IMR-90 (cell line): ENCODE measurements around the gene PTPN11. TPM values are rescaled to one million over a fixed set of nuclear protein-coding genes. Genes with fewer than 3 reads are reported as not detected.
"Not testable (repeated sequence)": the region's sequence is repeated elsewhere in the genome, so short reads cannot be mapped to it uniquely, and the experiment has no call there.

Source experiments
- ATAC-seq: fragments of 200-7000 bp; cut with Tn5 transposase; 2 replicates; pipeline ENCODE4 v1.9.1; 2020; ENCODE audit warnings: low read depth, mild to moderate bottlenecking, moderate library complexity
- BruUV-seq: library from RNA; stranded (reverse); fragments of 400-500 nt; replicated peaks from 2 replicates; lab custom pipeline; 2021; lab: Mats Ljungman, UMichigan
- CTCF ChIA-PET: fragments of 300-600 bp; formaldehyde crosslinking; extraction: SDS; loops from one replicate; lab custom pipeline; 2021; ENCODE audit warnings: antibody characterized with exemption; lab: Yijun Ruan, JAX
- POLR2A ChIA-PET: fragments of 300-600 bp; sonication (Branson Sonifier 250); formaldehyde crosslinking; loops from one replicate; lab custom pipeline; 2022; ENCODE audit warnings: antibody characterized with exemption; ENCODE audit not compliant: unreplicated experiment; lab: Charles Lee
- DNase-seq: peaks from one replicate; pipeline ENCODE4 v3.0.0; 2013
- H2AFZ ChIP-seq: replicated peaks from 2 replicates; pipeline ENCODE3; 2013; ENCODE audit warnings: low read length, mild to moderate bottlenecking; ENCODE audit not compliant: poor library complexity
- H2AK5ac ChIP-seq: 2 replicates; pipeline ENCODE4 v1.6.1; 2013; ENCODE audit warnings: low read depth, low read length, inconsistent platforms
- H2AK9ac ChIP-seq: replicated peaks from 2 replicates; pipeline ENCODE3; 2013; ENCODE audit warnings: mild to moderate bottlenecking, low read depth, low read length, moderate library complexity; ENCODE audit not compliant: poor library complexity
- H2BK120ac ChIP-seq: 2 replicates; pipeline ENCODE4 v1.6.1; 2013; ENCODE audit warnings: low read depth, low read length, inconsistent platforms
- H2BK15ac ChIP-seq: 3 replicates; pipeline ENCODE4 v1.6.1; 2013; ENCODE audit warnings: low read depth, low read length, inconsistent platforms
- H2BK20ac ChIP-seq: 2 replicates; pipeline ENCODE4 v1.6.1; 2013; ENCODE audit warnings: low read depth, mild to moderate bottlenecking, inconsistent platforms, low read length, moderate library complexity
- H2BK5ac ChIP-seq: 2 replicates; pipeline ENCODE4 v1.6.1; 2013; ENCODE audit warnings: mild to moderate bottlenecking, low read depth, low read length, inconsistent platforms; ENCODE audit not compliant: poor library complexity, severe bottlenecking
- H3K14ac ChIP-seq: replicated peaks from 2 replicates; pipeline ENCODE4 v1.6.1; 2013; ENCODE audit warnings: low read depth, low read length, inconsistent platforms
- H3K18ac ChIP-seq: 2 replicates; pipeline ENCODE4 v1.6.1; 2013; ENCODE audit warnings: low read depth, low read length, control low read depth
- H3K23ac ChIP-seq: 2 replicates; pipeline ENCODE4 v1.6.1; 2013; ENCODE audit warnings: low read depth, low read length, inconsistent platforms
- H3K27ac ChIP-seq: 2 replicates; pipeline ENCODE4 v1.5.1; 2013; ENCODE audit warnings: mild to moderate bottlenecking, control low read depth, low read length; ENCODE audit not compliant: insufficient read depth
- H3K27me3 ChIP-seq: 2 replicates; pipeline ENCODE4 v1.6.1; 2013; ENCODE audit warnings: low read length; ENCODE audit not compliant: control insufficient read depth, insufficient read depth
- H3K36me3 ChIP-seq: 2 replicates; pipeline ENCODE4 v1.6.1; 2013; ENCODE audit warnings: low read length, mixed read lengths; ENCODE audit not compliant: control insufficient read depth, insufficient read depth
- H3K4ac ChIP-seq: 2 replicates; pipeline ENCODE4 v1.6.1; 2013; ENCODE audit warnings: low read depth, low read length, inconsistent platforms
- H3K4me1 ChIP-seq: 2 replicates; pipeline ENCODE4 v1.6.1; 2013; ENCODE audit warnings: low read length, mixed read lengths; ENCODE audit not compliant: control insufficient read depth, insufficient read depth
- H3K4me2 ChIP-seq: 2 replicates; pipeline ENCODE4 v1.6.1; 2013; ENCODE audit warnings: low read depth, mild to moderate bottlenecking, control low read depth, low read length, moderate library complexity
- H3K4me3 ChIP-seq: 2 replicates; pipeline ENCODE4 v1.5.1; 2013; ENCODE audit warnings: low read depth, mild to moderate bottlenecking, control low read depth, low read length, moderate library complexity; ENCODE audit not compliant: insufficient read depth
- H3K56ac ChIP-seq: 2 replicates; pipeline ENCODE4 v1.6.1; 2013; ENCODE audit warnings: low read length, inconsistent platforms; ENCODE audit not compliant: insufficient read depth; ENCODE audit errors: extremely low read depth
- H3K79me1 ChIP-seq, 2 experiments: 2 replicates each; pipeline ENCODE4 v1.6.1; 2013; ENCODE audit warnings: low read length in 2 of 2, inconsistent platforms in 1 of 2, low read depth in 1 of 2
- H3K9ac ChIP-seq: 2 replicates; pipeline ENCODE4 v1.6.1; 2013; ENCODE audit warnings: low read depth, low read length, control low read depth
- H3K9me1 ChIP-seq: 2 replicates; pipeline ENCODE4 v1.6.1; 2013; ENCODE audit warnings: low read length, inconsistent platforms; ENCODE audit not compliant: insufficient read depth
- H3K9me3 ChIP-seq: 2 replicates; pipeline ENCODE4 v1.6.1; 2013; ENCODE audit warnings: low read length; ENCODE audit not compliant: control insufficient read depth, insufficient read depth
- H4K20me1 ChIP-seq: 2 replicates; pipeline ENCODE4 v1.6.1; 2013; ENCODE audit warnings: low read length, inconsistent platforms; ENCODE audit not compliant: insufficient read depth
- H4K5ac ChIP-seq: 2 replicates; pipeline ENCODE4 v1.6.1; 2013; ENCODE audit warnings: mild to moderate bottlenecking, low read depth, low read length, control low read depth
- H4K8ac ChIP-seq, 2 experiments: 2 replicates each; pipeline ENCODE4 v1.6.1; 2013; ENCODE audit warnings: low read depth in 2 of 2, low read length in 2 of 2, control low read depth in 1 of 2, inconsistent platforms in 1 of 2
- H4K91ac ChIP-seq: 2 replicates; pipeline ENCODE4 v1.6.1; 2013; ENCODE audit warnings: low read depth, low read length, inconsistent platforms; ENCODE audit not compliant: insufficient read depth
- CTCF ChIP-seq: conservative IDR thresholded peaks from 2 replicates; pipeline ENCODE4 v1.5.1; 2012; ENCODE audit warnings: mild to moderate bottlenecking, low read depth, low read length, improper control_type of control experiment
- MXI1 ChIP-seq: IDR thresholded peaks from 2 replicates; pipeline ENCODE4 v1.6.1; 2012; ENCODE audit warnings: low read depth, mild to moderate bottlenecking, low read length, moderate library complexity, borderline replicate concordance
- WGBS, 2 experiments: methylation state at CpG; one replicate each; pipeline versions ENCODE4 v1.1.5 to v1.1.7; 2013; ENCODE audit warnings: missing lambda C conversion rate in 2 of 2; ENCODE audit not compliant: insufficient read length in 1 of 2; ENCODE audit errors: extremely low coverage in 2 of 2; 5-methylcytosine and 5-hydroxymethylcytosine counted together
- dilution Hi-C: fragments of 300-500 bp; cut with HindIII; formaldehyde crosslinking; loops from one replicate; pipeline ENCODE4 v1.14.3; 2018; ENCODE audit warnings: low sequenced_read_pairs; ENCODE audit not compliant: unreplicated experiment
- in situ Hi-C: fragments of 300-500 bp; cut with MboI; formaldehyde crosslinking; loops from 3 replicates; pipeline ENCODE4 v1.14.3; 2019; ENCODE audit warnings: low sequenced_read_pairs, inconsistent platforms, mixed read lengths
- intact Hi-C: fragments of 100-400 bp; cut with micrococcal nuclease; formaldehyde crosslinking; loops from 2 replicates; pipeline ENCODE4 v1.10.0; 2022
- polyA plus RNA-seq, 3 experiments: library from polyadenylated mRNA; depleted of rRNA; stranded (reverse); fragments of >200 nt; gene quantifications; 2 replicates each; pipeline ENCODE4 v1.2.3, GENCODE V29; 2012; ENCODE audit warnings: low replicate concordance in 1 of 3
- total RNA-seq: library from RNA; depleted of rRNA; stranded (reverse); fragments of >200 nt; gene quantifications from 2 replicates; pipeline ENCODE4 v1.2.3, GENCODE V29; 2012

Gene PTPN11
- total and polyA plus RNA-seq, 2 of the 4 experiments (the other 2 are of a cell fraction), result 52.9 to 135 TPM

- Histone ChIP-seq H2BK15ac (no peak overlapping the region), H2BK20ac (no peak overlapping the region), H3K4ac (no peak overlapping the region), H2BK120ac (no peak overlapping the region), H3K18ac (no peak overlapping the region), H3K4me1 (no peaks in the 10 kb centered on the region; the same call in 1 of the 2 replicates), H3K23ac (peak overlapping the region; percentile 53), H3K27ac (no peak overlapping the region), H3K36me3 (peaks cover 33% of the 10 kb centered on the region), H3K9me3 (no peaks in the 10 kb centered on the region), H3K9me1 (no peaks in the 10 kb centered on the region; the same call in 1 of the 2 replicates), H3K9ac (no peak overlapping the region), H3K14ac (no peak overlapping the region), H2AFZ (no peak overlapping the region), H2BK5ac (no peak overlapping the region), H4K8ac (no peak overlapping the region), H2AK9ac (no peak overlapping the region), H2AK5ac (no peak overlapping the region), H3K4me3 (no peak overlapping the region), H3K27me3 (no peaks in the 10 kb centered on the region), H3K4me2 (peak overlapping the region; percentile 46), H3K56ac (no peak overlapping the region), H4K5ac (no peak overlapping the region), H4K20me1 (peaks cover 41% of the 10 kb centered on the region), H4K91ac (no peak overlapping the region), H3K79me1 (peaks cover 16 to 31% of the 10 kb centered on the region in 2 experiments)
- intact Hi-C loops, result no loop called here
- dilution Hi-C loops, result no loop called here
- no peak for DNase-seq
- POLR2A ChIA-PET, result no interaction called here
- in situ Hi-C loops, result no loop called here
- ATAC-seq, result no peak
- WGBS, 2 experiments, result no CpG with 5 or more reads among the region's 11 CpGs
- CTCF ChIA-PET, result no interaction called here
- BruUV-seq, result no TSS peak
- TF ChIP-seq MXI1 (no peak), CTCF (no peak)
Observed at GRCh38 chr12:112406519-112407488, 11.9 kb upstream of the PTPN11 start.

GRCh38 chr12:112407683-112408082 is 11.1 kb upstream of the PTPN11 start:
- H3K56ac ChIP-seq, H3K9ac ChIP-seq, H3K23ac ChIP-seq, H2BK20ac ChIP-seq, H3K9me3 ChIP-seq, BruUV-seq, H2AK5ac ChIP-seq, H3K18ac ChIP-seq, H2BK5ac ChIP-seq, H4K8ac ChIP-seq, H3K14ac ChIP-seq, H4K5ac ChIP-seq, ATAC-seq, H2AFZ ChIP-seq, H2BK120ac ChIP-seq, H2BK15ac ChIP-seq, H3K9me1 ChIP-seq, H3K4ac ChIP-seq, H3K27me3 ChIP-seq, dilution Hi-C loops, H3K4me3 ChIP-seq, intact Hi-C loops, POLR2A ChIA-PET, CTCF ChIA-PET, DNase-seq, H3K4me1 ChIP-seq, H2AK9ac ChIP-seq, H3K27ac ChIP-seq, in situ Hi-C loops, H4K91ac ChIP-seq: not testable (repeated sequence)
- Histone ChIP-seq H3K4me2 (peak overlapping the region; percentile 46; the same call in 1 of the 2 replicates), H3K36me3 (peaks cover 33% of the 10 kb centered on the region), H4K20me1 (peaks cover 41% of the 10 kb centered on the region), H3K79me1 (peaks cover 16 to 31% of the 10 kb centered on the region in 2 experiments)
- WGBS, 2 experiments, result no CpG with 5 or more reads among the region's 6 CpGs
